HG03520 (cell line): ENCODE measurements around the gene NBEAL2.

Experiments used
- ATAC-seq: cut with Tn5 transposase; IDR thresholded peaks from one replicate; pipeline ENCODE4 v1.9.1; 2021; ENCODE audit warnings: mild to moderate bottlenecking, moderate library complexity; ENCODE audit not compliant: unreplicated experiment

NBEAL2 gene

GRCh38 chr3:46998852-46999515 is 19.5 kb downstream of the NBEAL2 start:
- ATAC-seq = no peak

GRCh38 chr3:46999516-47000197 is 20.2 kb downstream of the NBEAL2 start:
- no peak for ATAC-seq

- ATAC-seq = no peak
Measured at GRCh38 chr3:47000198-47000815, 20.8 kb downstream of the NBEAL2 start.

GRCh38 chr3:47000922-47001730 is 21.7 kb downstream of the NBEAL2 start:
- no peak for ATAC-seq

- no peak for ATAC-seq
Measured at GRCh38 chr3:47001731-47002170, 22.3 kb downstream of the NBEAL2 start.

GRCh38 chr3:47002171-47003055 is 22.9 kb downstream of the NBEAL2 start:
- ATAC-seq = no peak

- no peak for ATAC-seq
Measured at GRCh38 chr3:47003056-47003410, 23.6 kb downstream of the NBEAL2 start.

GRCh38 chr3:47003461-47004368 is 24.2 kb downstream of the NBEAL2 start:
- ATAC-seq = no peak

GRCh38 chr3:47004369-47005211 is 25.1 kb downstream of the NBEAL2 start:
- ATAC-seq = no peak

GRCh38 chr3:47005212-47006144 is 26.0 kb downstream of the NBEAL2 start:
- ATAC-seq = no peak

GRCh38 chr3:47006145-47006651 is 26.7 kb downstream of the NBEAL2 start:
- ATAC-seq = no peak

GRCh38 chr3:47007001-47007400 is 27.5 kb downstream of the NBEAL2 start:
- ATAC-seq = no peak

GRCh38 chr3:47007482-47008233 is 28.2 kb downstream of the NBEAL2 start:
- no peak for ATAC-seq

GRCh38 chr3:47008234-47008796 is 28.8 kb downstream of the NBEAL2 start:
- no peak for ATAC-seq

GRCh38 chr3:47008851-47009224 is 29.4 kb downstream of the NBEAL2 start:
- no peak for ATAC-seq
